GM21737 (cell line): Measurements from ENCODE around the gene LRRC4C.
"Not testable (repeated sequence)": the region's sequence is repeated elsewhere in the genome, so short reads cannot be mapped to it uniquely, and the experiment has no call there.

Source experiments
- ATAC-seq: cut with Tn5 transposase; IDR thresholded peaks from one replicate; pipeline ENCODE4 v1.9.1; 2021; ENCODE audit warnings: mild to moderate bottlenecking, moderate library complexity; ENCODE audit not compliant: unreplicated experiment

The LRRC4C gene

DNA sequence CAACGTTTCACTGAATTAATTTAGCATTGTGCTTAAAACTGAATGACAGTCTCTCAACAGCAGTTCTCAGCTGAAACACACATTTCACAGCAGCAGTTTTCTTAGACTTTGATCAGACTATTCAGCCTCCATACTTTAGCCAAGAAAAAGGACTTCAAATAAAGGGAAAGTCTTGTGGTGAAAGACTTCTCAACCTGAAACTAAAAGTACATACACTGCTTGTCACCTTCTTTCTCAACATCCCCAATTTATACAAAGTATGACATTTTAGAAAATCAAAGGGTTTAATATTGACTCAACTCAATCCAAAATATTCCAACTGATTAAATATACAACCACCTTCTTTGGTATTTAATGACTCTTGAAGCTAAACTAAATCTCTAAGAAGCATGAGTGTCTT, 419.0 kb downstream of the LRRC4C start:
- no peak for ATAC-seq

DNA sequence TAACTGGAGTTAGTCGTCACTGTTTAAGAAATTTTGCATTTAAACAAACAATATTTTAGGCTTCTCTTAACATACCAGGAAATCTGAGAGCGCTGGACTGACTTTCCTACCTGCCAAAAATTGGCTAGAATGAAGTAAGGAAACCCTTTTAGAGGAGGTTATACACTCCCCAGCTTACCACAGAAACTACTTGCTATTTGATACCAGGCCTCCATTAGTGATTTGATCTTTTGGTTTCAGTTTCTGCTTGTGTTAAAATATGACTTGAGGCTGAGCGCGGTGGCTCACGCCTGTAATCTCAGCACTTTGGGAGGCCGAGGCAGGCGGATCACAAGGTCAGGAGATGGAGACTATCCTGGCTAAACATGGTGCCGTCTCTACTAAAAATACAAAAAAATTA, 419.9 kb downstream of the LRRC4C start:
- ATAC-seq, result no peak

- ATAC-seq, result no peak
Measured at GRCh38 chr11:41031551-41032060, 427.8 kb downstream of the LRRC4C start.

DNA sequence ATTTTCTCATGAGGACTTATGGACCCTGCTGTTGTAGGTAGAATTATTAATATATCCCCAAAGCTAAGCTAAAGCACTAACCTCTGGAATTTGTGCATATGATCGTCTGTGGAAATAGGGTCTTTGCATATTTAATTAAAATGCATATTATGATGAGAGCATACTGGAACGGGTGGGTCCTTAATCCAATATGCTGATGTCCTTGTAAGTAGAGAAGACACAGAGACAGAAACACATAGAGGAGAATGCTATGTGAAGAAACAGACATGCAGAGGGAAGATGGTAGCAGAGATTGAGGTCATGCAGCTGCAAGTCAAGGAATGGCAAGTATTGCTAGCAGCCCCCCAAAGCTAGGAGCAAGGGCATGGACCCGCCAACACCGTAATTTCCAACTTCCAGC, 439.2 kb downstream of the LRRC4C start:
- no peak for ATAC-seq

DNA sequence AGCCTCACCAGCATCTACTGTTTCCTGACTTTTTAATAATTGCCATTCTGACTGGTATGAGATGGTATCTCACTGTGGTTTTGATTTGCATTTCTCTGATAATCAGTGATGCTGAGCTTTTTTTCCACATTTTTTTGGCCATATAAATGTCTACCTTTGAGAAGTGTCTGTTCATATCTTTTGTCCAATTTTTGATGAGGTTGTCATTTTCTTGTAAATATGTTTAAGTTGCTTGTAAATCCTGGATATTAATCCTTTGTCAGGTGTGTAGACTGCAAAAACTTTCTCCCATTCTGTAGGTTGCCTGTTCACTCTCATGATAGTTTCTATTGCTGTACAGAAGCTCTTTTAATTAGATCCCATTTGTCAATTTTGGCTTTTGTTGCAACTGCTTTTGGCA, 439.8 kb downstream of the LRRC4C start:
- not testable (repeated sequence) for ATAC-seq

DNA sequence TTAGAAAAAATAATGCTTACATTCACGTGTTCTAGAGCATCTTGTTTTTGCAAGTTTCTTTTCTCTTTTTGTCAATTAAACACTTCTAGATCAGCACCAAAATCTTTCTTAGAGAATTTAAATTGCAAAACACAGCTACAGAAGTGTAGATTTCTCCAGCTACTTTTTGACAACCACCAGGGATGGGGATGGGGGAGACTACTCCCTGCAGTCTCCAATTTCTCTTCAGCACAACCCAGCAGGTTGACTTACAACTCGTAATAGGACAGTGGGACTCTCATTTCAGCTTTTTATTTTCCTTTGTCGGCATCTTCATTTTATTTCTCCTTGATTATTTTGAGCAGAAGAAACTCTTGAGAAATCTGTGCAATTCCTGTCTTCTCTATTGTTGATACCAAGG, 441.2 kb downstream of the LRRC4C start:
- ATAC-seq, result no peak

- no peak for ATAC-seq
Measured at GRCh38 chr11:41010361-41011050, 448.9 kb downstream of the LRRC4C start.

DNA sequence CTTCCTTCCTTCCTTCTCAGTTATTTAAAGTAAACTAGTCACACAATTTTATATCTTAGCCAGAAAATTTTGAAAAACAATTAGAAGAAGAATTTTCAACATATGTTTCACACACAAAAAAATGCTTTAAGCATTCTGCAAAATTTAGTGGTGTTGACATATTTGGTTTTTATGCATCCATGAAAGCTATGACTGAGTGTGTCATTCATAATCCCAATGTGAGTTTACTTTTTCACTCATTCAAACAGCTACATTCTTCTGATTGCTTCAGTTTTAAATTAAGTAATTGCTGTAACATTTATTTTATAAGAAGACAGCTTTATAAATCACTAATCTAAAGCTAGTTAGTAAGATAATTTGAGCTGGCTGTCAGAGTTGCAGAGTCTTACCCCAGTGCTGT, 453.5 kb downstream of the LRRC4C start:
- no peak for ATAC-seq

DNA sequence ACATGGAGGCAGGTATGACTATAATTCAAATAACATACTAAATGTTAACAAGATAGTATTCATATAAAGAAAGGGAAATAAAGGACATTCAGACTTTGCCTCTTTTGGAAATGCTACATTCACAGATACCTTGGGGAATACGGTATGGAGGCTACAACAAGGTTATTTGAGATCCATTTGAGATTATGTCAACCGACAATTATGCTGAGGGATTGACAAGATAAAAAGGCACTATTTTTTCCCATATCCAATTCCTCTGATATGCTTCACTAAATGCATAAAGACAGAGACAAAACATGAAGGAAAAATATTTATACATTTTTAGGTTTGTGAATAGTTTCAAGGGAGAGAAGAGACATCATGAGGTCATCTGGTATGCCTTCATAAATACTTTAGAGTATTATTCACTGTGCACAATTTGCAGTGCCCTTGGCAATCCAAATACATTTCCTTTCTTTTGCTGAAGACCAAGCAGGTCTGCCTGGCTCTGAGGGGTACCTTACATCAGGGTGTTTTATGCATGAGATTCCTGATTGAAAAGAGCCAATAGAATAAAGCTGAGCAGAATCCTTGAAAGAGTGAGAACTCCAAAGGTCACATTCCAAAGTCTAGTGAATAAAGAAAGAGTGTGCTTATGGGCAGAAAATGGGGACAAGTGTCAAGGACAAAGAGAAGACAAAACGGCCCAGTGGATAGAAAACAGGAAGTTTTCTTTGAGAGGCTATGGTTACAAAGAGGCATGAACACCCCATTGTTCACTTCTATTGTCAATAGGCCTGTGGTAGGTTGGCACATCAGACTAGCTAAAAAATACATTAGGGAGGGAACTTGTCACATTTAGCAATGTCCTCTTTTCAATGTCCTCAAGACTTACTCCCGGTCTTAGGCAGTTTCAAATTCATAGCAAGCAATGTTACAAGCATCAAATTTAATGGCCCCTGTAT, 455.8 kb downstream of the LRRC4C start:
- ATAC-seq, result no peak

DNA sequence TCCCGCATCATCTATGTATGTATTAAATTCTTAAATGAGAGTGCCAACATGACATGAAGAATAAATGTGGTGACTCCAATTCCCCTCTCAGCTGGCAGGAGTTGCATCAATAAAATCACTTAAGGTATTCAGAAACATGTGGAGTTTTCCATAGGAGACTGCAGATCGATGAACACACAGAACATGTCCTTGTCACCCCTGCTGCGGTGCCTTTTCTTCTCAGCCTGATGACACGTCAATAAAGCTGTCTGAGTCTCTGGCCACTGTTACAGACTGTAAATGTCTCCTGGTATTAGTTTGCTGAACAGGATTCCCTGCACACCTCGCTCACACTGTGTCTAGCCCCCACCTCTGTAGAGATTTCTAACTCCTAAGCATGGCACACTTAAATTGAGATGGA, 460.5 kb downstream of the LRRC4C start:
- no peak for ATAC-seq

GRCh38 chr11:40987776-40988435, 471.5 kb downstream of the LRRC4C start:
- ATAC-seq, result no peak

GRCh38 chr11:40986320-40986719, 473.1 kb downstream of the LRRC4C start:
- ATAC-seq, result no peak

- ATAC-seq, result no peak
Measured at GRCh38 chr11:40975076-40975475, 484.4 kb downstream of the LRRC4C start.

- no peak for ATAC-seq
Measured at GRCh38 chr11:40974186-40974795, 485.2 kb downstream of the LRRC4C start.

GRCh38 chr11:40958707-40959106, 500.7 kb downstream of the LRRC4C start:
- ATAC-seq, result no peak

DNA sequence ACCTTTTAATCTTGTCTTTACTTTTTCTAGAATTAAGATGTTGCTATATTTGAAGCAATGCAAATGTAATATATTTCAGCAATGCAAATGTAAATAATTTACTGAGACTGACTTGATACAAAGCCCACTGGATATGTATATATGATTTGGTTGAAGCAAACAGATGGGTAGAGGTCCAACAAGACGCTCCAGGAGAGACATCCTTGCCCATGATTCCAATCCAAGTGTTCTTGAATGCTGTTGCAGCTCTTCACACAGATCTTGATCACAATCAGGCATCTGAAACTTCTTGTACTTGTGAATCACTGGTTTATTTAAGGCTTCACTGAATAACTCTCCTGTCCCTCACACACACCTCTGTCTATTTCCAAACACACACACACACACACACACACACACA, 507.0 kb downstream of the LRRC4C start:
- ATAC-seq, result no peak

- no peak for ATAC-seq
Measured at GRCh38 chr11:40938002-40938401, 521.5 kb downstream of the LRRC4C start.

- ATAC-seq, result no peak
Measured at GRCh38 chr11:40924915-40925314, 534.5 kb downstream of the LRRC4C start.

GRCh38 chr11:40921246-40921645, 538.2 kb downstream of the LRRC4C start:
- ATAC-seq, result no peak

GRCh38 chr11:40910774-40911173, 548.7 kb downstream of the LRRC4C start:
- ATAC-seq, result not testable (repeated sequence)

- no peak for ATAC-seq
Measured at GRCh38 chr11:40894501-40894900, 565.0 kb downstream of the LRRC4C start.
